ENCODE data around the gene SMIM38. TPM values are rescaled to one million over a fixed set of nuclear protein-coding genes. Genes with fewer than 3 reads are reported as not detected.

The SMIM38 gene
- total and polyA plus RNA-seq, 2 donors (not counting 1 experiment from before 2014, with no cell fraction given): 1.2 to 1.6 TPM

- no peak overlapping the region for H3K27ac ChIP-seq (ENCODE audit: low read length in 2 of 2)
- no peak overlapping the region for H3K9ac ChIP-seq (ENCODE audit: low read length)
- intact Hi-C loops (cut with micrococcal nuclease): no loop called here
- DNase-seq: no peak
- TF ChIP-seq EZH2 (IDR thresholded peaks at IDR 0.05; ENCODE audit: borderline replicate concordance, insufficient read depth, low read depth, low read length, poor library complexity, severe bottlenecking) (no peak), CTCF (IDR thresholded peaks at IDR 0.05) (no peak)
- POLR2A ChIA-PET: no interaction called here
- 97% methylated on average over 3 of the region's 3 CpGs for WGBS (ENCODE audit: insufficient coverage)
- no peak overlapping the region for H3K4me3 Mint-ChIP-seq
- CTCF ChIA-PET: interaction anchor here (0.6 kb wide), 1 partner anchor 497 kb away, joined by 5 read pairs; no protein-coding TSS in a partner anchor
- ATAC-seq (ENCODE audit: low read depth): no peak
- no peaks in the 10 kb centered on the region for H3K4me1 ChIP-seq (ENCODE audit: control insufficient read depth in 2 of 2, insufficient read depth in 2 of 2, low read length in 2 of 2)
- H3K4me3 ChIP-seq (ENCODE audit: control extremely low read depth in 1 of 5, extremely low read depth in 1 of 5, insufficient read depth in 1 of 5, low read depth in 2 of 5, low read length in 4 of 5): no peak overlapping the region
- peaks cover 0 to under 1% (median 0%) of the 10 kb centered on the region in 4 experiments for H3K27me3 ChIP-seq (replicated peaks in 1 of 4; ENCODE audit: control extremely low read depth in 1 of 4, control insufficient read depth in 3 of 4, insufficient read depth in 4 of 4, low read length in 3 of 4)
- no peaks in the 10 kb centered on the region for H3K79me2 ChIP-seq (ENCODE audit: control insufficient read depth, insufficient read depth, low read length)
- no peaks in the 10 kb centered on the region for H3K4me1 Mint-ChIP-seq
- H3K27me3 Mint-ChIP-seq: peaks cover 2% of the 10 kb centered on the region
- H2AFZ ChIP-seq (ENCODE audit: insufficient read depth, low read depth, low read length, poor library complexity, severe bottlenecking): no peak overlapping the region
- no peak overlapping the region for H3K4me2 ChIP-seq (replicated peaks; ENCODE audit: low read depth, low read length, poor library complexity, severe bottlenecking)
- H3K9me3 Mint-ChIP-seq (ENCODE audit: insufficient read depth): peaks cover 8% of the 10 kb centered on the region
- peaks cover 0 to 14% (median 3%) of the 10 kb centered on the region in 3 donors for H3K9me3 ChIP-seq (ENCODE audit: control extremely low read depth in 1 of 3, control insufficient read depth in 2 of 3, insufficient read depth in 1 of 3, low read length in 2 of 3)
- no peaks in the 10 kb centered on the region for H3K36me3 ChIP-seq (replicated peaks in 1 of 2; ENCODE audit: control extremely low read depth in 1 of 2, control insufficient read depth in 1 of 2, extremely low read depth in 1 of 2, insufficient read depth in 2 of 2, low read length in 1 of 2)
- H4K20me1 ChIP-seq (ENCODE audit: control insufficient read depth, insufficient read depth, low read length, poor library complexity, severe bottlenecking): no peaks in the 10 kb centered on the region
- no peak overlapping the region for H3K27ac Mint-ChIP-seq
Measured at GRCh38 chr11:69173331-69173730, 17.6 kb downstream of the SMIM38 start.

- Mint-ChIP-seq H3K4me1 (no peaks in the 10 kb centered on the region), H3K9me3 (ENCODE audit: insufficient read depth) (peaks cover 8% of the 10 kb centered on the region), H3K27me3 (peaks cover under 1% of the 10 kb centered on the region), H3K4me3 (no peak overlapping the region), H3K27ac (no peak overlapping the region)
- Histone ChIP-seq H3K36me3 (replicated peaks in 1 of 2; ENCODE audit: control extremely low read depth in 1 of 2, control insufficient read depth in 1 of 2, extremely low read depth in 1 of 2, insufficient read depth in 2 of 2, low read length in 1 of 2) (no peaks in the 10 kb centered on the region), H3K9ac (ENCODE audit: low read length) (no peak overlapping the region), H3K4me3 (ENCODE audit: control extremely low read depth in 1 of 5, extremely low read depth in 1 of 5, insufficient read depth in 1 of 5, low read depth in 2 of 5, low read length in 4 of 5) (no peak overlapping the region), H3K4me2 (replicated peaks; ENCODE audit: low read depth, low read length, poor library complexity, severe bottlenecking) (no peak overlapping the region), H3K4me1 (ENCODE audit: control insufficient read depth in 2 of 2, insufficient read depth in 2 of 2, low read length in 2 of 2) (no peaks in the 10 kb centered on the region), H3K27ac (ENCODE audit: low read length in 2 of 2) (no peak overlapping the region), H2AFZ (ENCODE audit: insufficient read depth, low read depth, low read length, poor library complexity, severe bottlenecking) (no peak overlapping the region), H4K20me1 (ENCODE audit: control insufficient read depth, insufficient read depth, low read length, poor library complexity, severe bottlenecking) (no peaks in the 10 kb centered on the region), H3K9me3 (ENCODE audit: control extremely low read depth in 1 of 3, control insufficient read depth in 2 of 3, insufficient read depth in 1 of 3, low read length in 2 of 3) (peaks cover 0 to 14% (median 3%) of the 10 kb centered on the region in 3 donors), H3K27me3 (replicated peaks in 1 of 4; ENCODE audit: control extremely low read depth in 1 of 4, control insufficient read depth in 3 of 4, insufficient read depth in 4 of 4, low read length in 3 of 4) (peaks cover 0 to 4% (median 0%) of the 10 kb centered on the region in 4 experiments), H3K79me2 (ENCODE audit: control insufficient read depth, insufficient read depth, low read length) (no peaks in the 10 kb centered on the region)
- ATAC-seq (ENCODE audit: low read depth): no peak
- 90% methylated on average over 8 of the region's 8 CpGs for WGBS (ENCODE audit: insufficient coverage)
- intact Hi-C loops (cut with micrococcal nuclease): no loop called here
- TF ChIP-seq CTCF (IDR thresholded peaks at IDR 0.05) (no peak), EZH2 (IDR thresholded peaks at IDR 0.05; ENCODE audit: borderline replicate concordance, insufficient read depth, low read depth, low read length, poor library complexity, severe bottlenecking) (no peak)
- DNase-seq: no peak
- ChIA-PET POLR2A (no interaction called here), CTCF (no interaction called here)
Measured at GRCh38 chr11:69173925-69174581, 18.3 kb downstream of the SMIM38 start.

Data from B cell (primary cell).